Activated CD4-positive, alpha-beta T cell treated with anti-CD3 and anti-CD28 coated beads for 36 hours (primary cell): ENCODE results near the gene MAP3K6. TPM values are rescaled to one million over a fixed set of nuclear protein-coding genes. Genes with fewer than 3 reads are reported as not detected.

ENCODE experiments used
- ATAC-seq: fragments of 200-7000 bp; cut with Tn5 transposase; one replicate; pipeline ENCODE4 v1.10.0; 2021; ENCODE audit warnings: mild to moderate bottlenecking, moderate library complexity
- CTCF ChIA-PET: fragments of 350-600 bp; sonication (Branson Sonifier 250); formaldehyde crosslinking; loops from one replicate; lab custom pipeline; 2021; ENCODE audit warnings: antibody characterized with exemption; lab: Charles Lee
- POLR2A ChIA-PET: fragments of 350-600 bp; sonication (Branson Sonifier 250); formaldehyde crosslinking; loops from one replicate; lab custom pipeline; 2021; ENCODE audit warnings: antibody characterized with exemption, inconsistent platforms; lab: Charles Lee
- DNase-seq: peaks from one replicate; pipeline ENCODE4 v3.0.0-alpha.2; 2020
- H3K27ac Mint-ChIP-seq: one replicate; pipeline ENCODE4 v1.8.0; 2021; ENCODE audit warnings: mixed read lengths
- H3K27me3 Mint-ChIP-seq: one replicate; pipeline ENCODE4 v1.8.0; 2021; ENCODE audit warnings: mixed read lengths
- H3K36me3 Mint-ChIP-seq: one replicate; pipeline ENCODE4 v1.8.0; 2021; ENCODE audit warnings: low read depth, mixed read lengths
- H3K4me1 Mint-ChIP-seq: one replicate; pipeline ENCODE4 v1.8.0; 2021; ENCODE audit warnings: mixed read lengths
- H3K4me3 Mint-ChIP-seq: one replicate; pipeline ENCODE4 v1.8.0; 2021; ENCODE audit warnings: mild to moderate bottlenecking, moderate library complexity, mixed read lengths
- H3K9me3 Mint-ChIP-seq: one replicate; pipeline ENCODE4 v1.8.0; 2021; ENCODE audit warnings: low read depth, mixed read lengths
- intact Hi-C, 2 experiments: fragments of 100-400 bp; cut with DNase I in 1 of 2; cut with micrococcal nuclease in 1 of 2; formaldehyde crosslinking; loops; one replicate each; pipeline versions ENCODE4 v1.14.2 to v1.15.1; 2022 to 2024; cut with DNase I, micrococcal nuclease
- total RNA-seq, 2 experiments: library from RNA; stranded (reverse); gene quantifications; one replicate each; pipeline ENCODE4 v1.2.3, GENCODE V29; 2021

Gene MAP3K6
- total RNA-seq, 2 experiments from 2014 or later: 6.5 to 8.8 TPM

DNA sequence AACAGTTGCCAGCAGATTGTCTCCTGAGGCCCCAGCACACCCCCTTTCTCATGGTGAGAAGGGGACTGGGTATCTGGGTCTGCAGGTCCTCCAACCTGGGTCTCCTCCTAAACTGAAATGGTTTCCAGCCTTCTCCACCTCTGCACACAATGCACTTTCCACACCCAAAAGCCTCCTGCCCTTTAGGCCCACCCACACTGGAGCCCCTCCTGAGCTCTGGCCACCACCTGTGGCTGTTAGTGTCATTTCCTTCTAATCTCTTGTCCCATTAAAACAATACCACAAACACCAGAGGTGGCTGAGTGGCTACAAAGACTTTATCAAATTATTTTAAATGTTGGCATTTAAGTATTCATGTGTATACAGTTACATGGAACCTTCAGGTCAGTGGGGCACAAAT lies 37.2 kb upstream of the MAP3K6 start:
- no peaks in the 10 kb centered on the region for H3K9me3 Mint-ChIP-seq
- peaks cover 14% of the 10 kb centered on the region for H3K36me3 Mint-ChIP-seq
- intact Hi-C loops: loop anchor here in 1 of 2 experiments (1.0 kb wide), 1 partner anchor 202 kb away; no protein-coding TSS in a partner anchor

DNA sequence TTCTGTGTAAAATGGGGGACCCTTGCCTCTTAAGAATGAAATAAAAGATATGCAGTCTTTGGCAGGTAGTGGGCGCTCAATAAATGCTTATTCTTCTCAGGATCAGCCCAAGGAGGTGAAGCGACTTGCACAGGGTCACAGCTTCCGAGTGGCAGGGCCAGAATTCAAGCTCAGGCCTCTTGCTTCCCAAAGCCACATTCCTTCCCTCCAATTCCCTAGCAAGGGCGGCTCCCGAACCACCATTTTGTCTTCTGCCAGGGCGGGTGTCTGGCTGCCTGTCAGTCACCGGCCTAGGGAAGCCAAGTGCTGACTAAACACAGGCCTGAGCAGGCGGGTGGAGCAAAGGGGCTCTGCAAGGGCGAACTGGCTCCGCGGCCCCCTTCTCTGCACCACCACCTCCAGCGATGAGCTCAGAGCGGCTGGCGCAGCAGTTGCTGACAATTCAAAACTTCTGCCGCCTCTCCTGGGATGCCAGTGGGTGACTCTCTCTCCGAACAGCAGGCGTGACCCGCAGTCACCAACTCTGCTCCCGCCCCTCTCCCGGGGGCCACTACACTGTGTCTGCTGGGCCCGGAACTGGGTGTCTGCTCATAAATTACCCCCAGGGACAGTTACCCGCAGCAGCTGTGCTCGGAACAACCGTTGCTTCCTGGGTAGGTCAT lies 36.4 kb upstream of the MAP3K6 start:
- POLR2A ChIA-PET: interaction anchor here (0.5 kb wide), 1 partner anchor 87 kb away, joined by 4 read pairs; the partner anchor contains the start of gene WASF2
- intact Hi-C loops: loop anchor here in 1 of 2 experiments (1.0 kb wide), 1 partner anchor 203 kb away; no protein-coding TSS in a partner anchor

More for the DNA sequence above, 37.2 kb upstream of the MAP3K6 start:
- Mint-ChIP-seq H3K27me3 (no peaks in the 10 kb centered on the region), H3K4me3 (no peak overlapping the region), H3K27ac (peak overlapping the region; percentile 72), H3K4me1 (peaks cover 15% of the 10 kb centered on the region)
- DNase-seq (no peak), ATAC-seq (no peak)
- ChIA-PET CTCF (interaction anchor here (0.6 to 1.3 kb wide), 6 partner anchors 12 to 265 kb away, joined by 3 to 4 read pairs (median 4); no protein-coding TSS in a partner anchor), POLR2A (interaction anchor here (0.5 kb wide), 1 partner anchor 86 kb away, joined by 4 read pairs; the partner anchor contains the start of gene WASF2)

DNA sequence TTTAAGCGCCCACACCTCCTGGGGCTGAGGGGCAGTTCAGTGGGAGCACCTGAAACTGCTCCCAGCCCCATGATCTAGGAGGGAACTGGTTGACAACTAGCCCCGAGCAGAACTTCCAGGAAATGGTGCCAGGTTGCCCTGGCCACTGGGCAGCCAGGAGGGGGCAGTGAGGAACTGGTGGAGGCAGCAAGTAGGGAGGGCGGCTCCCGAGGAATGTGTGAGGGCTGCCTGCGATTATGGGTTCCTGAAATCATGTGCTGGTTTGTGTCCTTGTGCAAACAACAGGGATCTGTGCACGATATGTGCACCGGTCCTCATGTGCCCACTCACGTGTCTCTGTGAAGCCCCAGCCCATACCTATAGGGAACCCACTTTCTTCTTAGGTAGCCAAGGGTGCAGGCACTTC lies 35.6 kb upstream of the MAP3K6 start:
- POLR2A ChIA-PET: no interaction called here
- no peak overlapping the region for H3K4me3 Mint-ChIP-seq
- H3K27ac Mint-ChIP-seq: no peak overlapping the region
- H3K36me3 Mint-ChIP-seq: peaks cover 4% of the 10 kb centered on the region
- H3K27me3 Mint-ChIP-seq: no peaks in the 10 kb centered on the region
- ATAC-seq: no peak
- intact Hi-C loops: no loop called here
- peak; percentile 57 for DNase-seq
- H3K9me3 Mint-ChIP-seq: no peaks in the 10 kb centered on the region
- CTCF ChIA-PET: interaction anchor here (0.9 to 2.1 kb wide), 12 partner anchors 12 to 327 kb away, joined by 3 to 7 read pairs (median 5); no protein-coding TSS in a partner anchor
- peaks cover 15% of the 10 kb centered on the region for H3K4me1 Mint-ChIP-seq

More for the DNA sequence above, 36.4 kb upstream of the MAP3K6 start:
- CTCF ChIA-PET: interaction anchor here (0.6 to 1.8 kb wide), 13 partner anchors 12 to 326 kb away, joined by 3 to 6 read pairs (median 4); no protein-coding TSS in a partner anchor
- Mint-ChIP-seq H3K4me3 (no peak overlapping the region), H3K9me3 (no peaks in the 10 kb centered on the region), H3K27ac (peak overlapping the region; percentile 33), H3K36me3 (peaks cover 8% of the 10 kb centered on the region), H3K27me3 (no peaks in the 10 kb centered on the region), H3K4me1 (peaks cover 15% of the 10 kb centered on the region)
- DNase-seq (peak; percentile 66), ATAC-seq (peak; percentile 69)

DNA sequence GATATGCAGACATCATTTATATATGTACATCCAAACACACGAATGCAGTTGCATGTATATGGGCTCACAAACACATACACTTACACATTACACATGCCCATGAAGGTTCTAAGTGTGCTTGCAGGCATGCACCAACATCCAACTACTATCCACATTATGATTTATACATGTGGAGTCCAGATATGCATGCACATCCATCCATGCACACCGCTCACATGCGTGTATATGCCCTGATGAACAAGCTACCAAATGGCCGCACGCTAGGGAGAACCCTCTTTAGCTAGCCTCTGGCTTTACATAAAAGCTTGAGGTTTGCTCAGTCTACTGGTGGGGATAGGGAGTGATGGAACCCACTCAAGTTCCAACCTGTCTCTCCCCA lies 34.2 kb upstream of the MAP3K6 start:
- Mint-ChIP-seq H3K27ac (no peak overlapping the region), H3K9me3 (no peaks in the 10 kb centered on the region), H3K27me3 (no peaks in the 10 kb centered on the region), H3K4me1 (peaks cover 15% of the 10 kb centered on the region), H3K36me3 (no peaks in the 10 kb centered on the region), H3K4me3 (no peak overlapping the region)
- ATAC-seq (no peak), DNase-seq (no peak)
- CTCF ChIA-PET: interaction anchor here (0.8 to 2.1 kb wide), 6 partner anchors 10 to 268 kb away, joined by 3 to 7 read pairs (median 4); no protein-coding TSS in a partner anchor
- POLR2A ChIA-PET: interaction anchor here (0.6 kb wide), 1 partner anchor 17 kb away, joined by 3 read pairs; no protein-coding TSS in a partner anchor
- intact Hi-C loops: no loop called here

DNA sequence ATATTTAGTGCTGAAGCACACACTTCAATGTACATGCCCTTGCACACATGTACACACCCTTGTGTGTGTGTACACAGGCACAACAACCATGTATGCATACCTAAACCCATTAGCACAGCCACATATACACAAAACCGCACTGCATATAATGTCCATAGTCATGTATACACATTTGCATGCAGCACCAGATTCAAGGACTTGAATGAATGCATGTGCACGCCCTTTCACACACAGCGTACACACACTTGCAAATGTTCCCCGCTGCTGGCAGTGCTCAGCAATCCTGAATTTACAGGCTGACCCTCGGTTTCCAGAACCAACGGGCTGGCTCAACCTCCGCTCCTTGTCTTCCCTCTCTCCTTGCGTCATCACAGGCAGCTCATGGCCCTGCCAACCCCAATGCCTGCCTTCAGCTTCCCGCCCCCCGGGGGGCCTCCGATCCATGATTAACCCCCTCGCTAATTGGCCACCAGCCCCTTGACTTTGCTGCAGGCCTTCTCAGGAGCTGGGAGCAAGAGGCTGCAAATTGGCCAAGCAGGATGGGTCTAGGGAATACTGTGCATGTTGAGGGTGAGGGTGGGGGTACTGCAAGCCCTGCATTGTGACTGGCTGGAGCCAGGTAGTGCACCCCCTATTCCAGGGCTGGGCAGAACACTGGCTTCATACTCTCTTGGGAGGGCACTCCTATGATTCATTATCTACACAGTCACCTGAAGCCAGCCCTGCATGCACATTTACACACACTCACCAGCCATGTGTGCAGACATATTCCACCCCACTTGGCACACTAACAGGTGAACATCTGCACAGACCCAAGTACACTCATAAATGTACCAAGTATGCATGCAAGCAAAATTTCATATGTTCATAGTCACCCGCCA lies 33.6 kb upstream of the MAP3K6 start:
- POLR2A ChIA-PET: interaction anchor here (0.6 kb wide), 1 partner anchor 112 kb away, joined by 3 read pairs; no protein-coding TSS in a partner anchor
- no peak overlapping the region for H3K27ac Mint-ChIP-seq

DNA sequence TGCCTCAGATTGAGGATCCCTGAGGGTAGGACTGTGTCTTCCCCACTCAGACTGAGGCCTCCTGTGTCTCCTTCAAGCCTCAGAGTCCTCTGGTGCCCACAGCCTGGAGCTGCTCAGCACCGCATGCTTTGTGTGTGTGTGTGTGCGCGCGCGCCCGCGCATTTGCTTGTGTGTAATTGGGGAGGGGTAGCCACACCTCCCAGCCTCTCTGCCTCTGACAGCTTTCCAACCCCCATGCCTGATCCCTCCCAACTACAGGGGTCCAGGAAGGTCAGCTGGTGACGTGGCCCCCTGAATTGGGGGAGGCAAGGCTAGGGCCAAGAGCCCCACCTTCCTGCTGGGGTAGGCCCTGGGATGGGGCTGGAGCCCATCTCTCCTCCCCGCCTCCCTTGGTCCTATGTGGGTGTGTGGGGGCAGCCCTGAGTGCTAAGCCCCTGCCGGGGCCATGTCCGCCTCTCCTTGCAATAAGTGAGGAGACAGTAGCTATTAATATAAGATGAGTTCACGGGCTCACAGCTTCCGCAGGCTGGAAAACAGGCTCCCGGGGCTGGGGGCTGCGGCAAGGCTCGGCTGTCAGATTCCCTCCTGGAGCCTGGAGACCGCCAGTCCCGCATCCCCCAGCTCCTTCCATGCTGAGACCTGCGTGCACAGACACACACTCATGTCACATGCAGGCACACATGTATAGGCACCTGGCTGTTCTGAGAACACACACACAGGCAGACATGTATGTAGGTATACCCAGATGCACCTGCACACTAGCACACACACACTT lies 32.7 kb upstream of the MAP3K6 start:
- intact Hi-C loops: no loop called here
- H3K36me3 Mint-ChIP-seq: no peaks in the 10 kb centered on the region

More for the DNA sequence above, 33.6 kb upstream of the MAP3K6 start:
- ATAC-seq (no peak), DNase-seq (no peak)
- Mint-ChIP-seq H3K9me3 (no peaks in the 10 kb centered on the region), H3K4me3 (no peak overlapping the region), H3K4me1 (peaks cover 15% of the 10 kb centered on the region), H3K27me3 (no peaks in the 10 kb centered on the region), H3K36me3 (no peaks in the 10 kb centered on the region)
- CTCF ChIA-PET: interaction anchor here (1.2 to 2.1 kb wide), 4 partner anchors 10 to 269 kb away, joined by 3 to 7 read pairs (median 4); no protein-coding TSS in a partner anchor
- intact Hi-C loops: no loop called here

DNA sequence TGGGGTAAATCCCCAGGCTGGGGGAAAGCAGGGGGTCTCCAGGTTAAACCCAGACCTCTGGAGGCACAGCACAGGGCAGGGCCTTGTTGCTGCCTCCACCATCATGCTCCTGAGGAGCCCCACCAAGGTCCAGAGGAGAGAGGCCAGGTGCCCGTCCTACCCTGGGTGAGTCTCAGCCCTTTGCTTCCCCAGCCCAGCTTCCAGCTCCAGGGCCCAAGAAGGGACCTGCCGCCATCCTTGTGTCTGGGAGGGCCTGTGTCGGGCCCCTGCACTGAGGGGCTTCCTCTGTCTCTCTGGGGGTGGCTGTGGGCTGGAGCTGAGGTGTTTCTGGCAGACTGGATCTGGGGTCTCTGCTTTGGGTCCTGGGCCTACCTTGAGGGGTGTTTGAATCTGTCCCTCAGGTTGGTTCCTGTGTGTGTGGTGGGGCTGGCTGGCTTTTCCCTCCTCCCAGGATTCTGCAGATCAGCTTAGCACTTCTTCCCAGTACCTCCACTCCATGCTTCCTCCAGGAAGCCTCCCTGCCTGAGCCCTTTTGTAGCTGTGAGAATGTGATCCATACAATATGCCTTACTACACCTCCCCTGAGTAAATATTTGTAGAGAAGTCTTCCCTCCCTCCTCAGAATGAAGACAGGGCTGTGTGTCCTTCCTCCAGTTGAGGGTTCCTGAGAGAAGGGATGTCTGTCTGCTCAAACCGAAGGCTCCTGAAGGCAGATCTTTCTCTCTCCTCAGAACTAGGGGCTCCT lies 31.8 kb upstream of the MAP3K6 start:
- CTCF ChIA-PET: interaction anchor here (0.6 to 7.2 kb wide), 7 partner anchors 11 to 430 kb away, joined by 3 to 192 read pairs (median 5); no protein-coding TSS in a partner anchor
- no peak for ATAC-seq
- Mint-ChIP-seq H3K4me3 (no peak overlapping the region), H3K27ac (peak overlapping the region; percentile 15), H3K27me3 (no peaks in the 10 kb centered on the region), H3K36me3 (no peaks in the 10 kb centered on the region), H3K9me3 (no peaks in the 10 kb centered on the region), H3K4me1 (peaks cover 11% of the 10 kb centered on the region)
- DNase-seq: no peak
- intact Hi-C loops: no loop called here
- POLR2A ChIA-PET: no interaction called here

More for the DNA sequence above, 32.7 kb upstream of the MAP3K6 start:
- ChIA-PET POLR2A (no interaction called here), CTCF (interaction anchor here (0.6 to 7.2 kb wide), 8 partner anchors 31 to 268 kb away, joined by 3 to 192 read pairs (median 3); partner anchors contain the start of gene WASF2)
- ATAC-seq: no peak
- Mint-ChIP-seq H3K4me1 (peaks cover 17% of the 10 kb centered on the region), H3K9me3 (no peaks in the 10 kb centered on the region), H3K27me3 (no peaks in the 10 kb centered on the region), H3K4me3 (no peak overlapping the region), H3K27ac (no peak overlapping the region)
- DNase-seq: no peak

DNA sequence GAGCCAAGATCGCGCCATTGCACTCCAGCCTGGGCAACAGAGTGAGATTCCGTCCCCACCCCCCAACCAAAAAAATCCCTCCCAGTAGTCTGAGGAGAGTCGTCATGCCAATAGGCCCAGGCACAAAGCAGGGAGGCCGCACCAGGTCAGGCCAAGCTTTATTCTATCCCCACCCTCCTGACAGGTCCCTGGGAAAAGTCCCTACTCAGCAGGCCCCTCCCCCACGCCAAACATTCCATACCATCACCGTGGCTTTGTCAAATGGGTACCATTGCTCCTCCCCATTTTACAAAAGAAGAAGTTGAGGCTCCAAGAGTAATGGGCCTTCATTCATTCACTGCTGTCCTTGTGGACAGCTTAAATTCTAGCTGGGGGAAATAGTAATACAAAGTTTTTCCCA lies 31.0 kb upstream of the MAP3K6 start:
- intact Hi-C loops: no loop called here
- no peak overlapping the region for H3K27ac Mint-ChIP-seq
- no peaks in the 10 kb centered on the region for H3K36me3 Mint-ChIP-seq
- H3K9me3 Mint-ChIP-seq: no peaks in the 10 kb centered on the region
- peaks cover 4% of the 10 kb centered on the region for H3K4me1 Mint-ChIP-seq
- ChIA-PET CTCF (interaction anchor here (0.5 to 7.2 kb wide), 14 partner anchors 10 to 429 kb away, joined by 3 to 192 read pairs (median 4); no protein-coding TSS in a partner anchor), POLR2A (no interaction called here)
- H3K4me3 Mint-ChIP-seq: no peak overlapping the region
- no peaks in the 10 kb centered on the region for H3K27me3 Mint-ChIP-seq
- ATAC-seq: no peak
- DNase-seq: no peak

DNA sequence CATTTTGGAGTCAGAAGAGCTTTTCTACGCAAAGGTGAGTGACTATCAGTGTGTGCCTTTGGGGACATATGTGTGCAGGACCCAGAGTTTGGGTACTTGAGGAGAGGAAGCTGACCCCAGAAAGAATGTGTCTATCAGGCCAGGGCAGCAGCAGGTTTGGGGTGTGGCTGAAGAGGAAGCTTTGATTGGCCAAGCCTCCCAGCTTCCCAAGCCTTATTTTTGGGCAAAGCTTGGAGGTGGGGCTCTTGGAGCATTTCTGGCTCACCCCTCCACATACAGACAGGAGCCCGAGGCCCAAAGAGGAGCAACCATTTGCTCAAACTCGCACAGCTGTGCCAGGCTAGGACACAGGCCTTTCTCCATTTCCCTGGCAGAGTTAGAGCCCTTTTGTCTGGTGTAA lies 30.3 kb upstream of the MAP3K6 start:
- Mint-ChIP-seq H3K4me3 (no peak overlapping the region), H3K27ac (no peak overlapping the region), H3K9me3 (no peaks in the 10 kb centered on the region), H3K36me3 (no peaks in the 10 kb centered on the region), H3K27me3 (no peaks in the 10 kb centered on the region), H3K4me1 (peaks cover 7% of the 10 kb centered on the region)
- ATAC-seq: no peak
- ChIA-PET CTCF (interaction anchor here (0.7 to 7.2 kb wide), 15 partner anchors 10 to 352 kb away, joined by 3 to 192 read pairs (median 4); no protein-coding TSS in a partner anchor), POLR2A (no interaction called here)
- intact Hi-C loops: no loop called here
- no peak for DNase-seq
